ENCODE results near the gene CHAMP1.

DNA sequence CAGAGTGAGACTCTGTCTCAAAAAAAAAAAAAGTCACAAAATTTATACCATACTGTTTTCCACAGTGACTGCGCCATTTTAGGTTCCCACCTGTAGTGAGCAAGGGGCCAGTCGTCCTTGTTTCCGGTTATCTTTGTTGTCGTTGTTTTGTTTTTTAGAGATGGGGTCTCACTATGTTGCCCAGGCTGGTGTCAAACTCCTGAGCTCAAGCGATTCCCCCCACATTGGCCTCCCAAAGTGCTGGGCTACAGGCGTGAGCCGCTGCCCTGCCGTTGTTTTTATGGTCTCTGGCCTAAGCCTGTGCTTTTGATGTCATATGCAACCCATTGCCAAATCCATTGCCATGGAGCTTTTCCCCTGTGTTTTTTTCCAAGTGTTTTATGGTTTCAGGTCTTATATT lies 29.6 kb upstream of the CHAMP1 start:
- TF ChIP-seq, protein P1, sequence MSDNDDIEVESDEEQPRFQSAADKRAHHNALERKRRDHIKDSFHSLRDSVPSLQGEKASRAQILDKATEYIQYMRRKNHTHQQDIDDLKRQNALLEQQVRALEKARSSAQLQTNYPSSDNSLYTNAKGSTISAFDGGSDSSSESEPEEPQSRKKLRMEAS (IDR thresholded peaks at IDR 0.05), result no peak
- TF ChIP-seq CHD2 (IDR thresholded peaks at IDR 0.05; ENCODE audit: low read length) (no peak), ZNF274 (IDR thresholded peaks at IDR 0.05; ENCODE audit: borderline replicate concordance, extremely low read depth, low read length) (no peak), POLR2A (IDR thresholded peaks at IDR 0.05; ENCODE audit: control extremely low read depth in 1 of 2, low read depth in 2 of 2, low read length in 2 of 2) (no peak), POLR2AphosphoS5 (IDR thresholded peaks at IDR 0.05; ENCODE audit: low read depth, low read length) (no peak), SIN3A (conservative IDR thresholded peaks at IDR 0.05 in 1 of 2, IDR thresholded peaks at IDR 0.05 in 1 of 2; ENCODE audit: low read depth in 1 of 2, low read length in 2 of 2) (no peak), EP300 (IDR thresholded peaks at IDR 0.05; ENCODE audit: borderline replicate concordance in 1 of 2, low read depth in 2 of 2, low read length in 2 of 2) (no peak), CBX8 (IDR thresholded peaks at IDR 0.05; ENCODE audit: borderline replicate concordance, low read depth, low read length) (no peak), JUND (IDR thresholded peaks at IDR 0.05; ENCODE audit: low read length) (no peak), BCL11A (IDR thresholded peaks at IDR 0.05; ENCODE audit: low read depth in 2 of 2, low read length in 2 of 2) (no peak), CEBPB (IDR thresholded peaks at IDR 0.05; ENCODE audit: low read depth, low read length) (no peak), NRF1 (IDR thresholded peaks at IDR 0.05; ENCODE audit: low read depth, low read length) (no peak)
- TF ChIP-seq, protein P2, sequence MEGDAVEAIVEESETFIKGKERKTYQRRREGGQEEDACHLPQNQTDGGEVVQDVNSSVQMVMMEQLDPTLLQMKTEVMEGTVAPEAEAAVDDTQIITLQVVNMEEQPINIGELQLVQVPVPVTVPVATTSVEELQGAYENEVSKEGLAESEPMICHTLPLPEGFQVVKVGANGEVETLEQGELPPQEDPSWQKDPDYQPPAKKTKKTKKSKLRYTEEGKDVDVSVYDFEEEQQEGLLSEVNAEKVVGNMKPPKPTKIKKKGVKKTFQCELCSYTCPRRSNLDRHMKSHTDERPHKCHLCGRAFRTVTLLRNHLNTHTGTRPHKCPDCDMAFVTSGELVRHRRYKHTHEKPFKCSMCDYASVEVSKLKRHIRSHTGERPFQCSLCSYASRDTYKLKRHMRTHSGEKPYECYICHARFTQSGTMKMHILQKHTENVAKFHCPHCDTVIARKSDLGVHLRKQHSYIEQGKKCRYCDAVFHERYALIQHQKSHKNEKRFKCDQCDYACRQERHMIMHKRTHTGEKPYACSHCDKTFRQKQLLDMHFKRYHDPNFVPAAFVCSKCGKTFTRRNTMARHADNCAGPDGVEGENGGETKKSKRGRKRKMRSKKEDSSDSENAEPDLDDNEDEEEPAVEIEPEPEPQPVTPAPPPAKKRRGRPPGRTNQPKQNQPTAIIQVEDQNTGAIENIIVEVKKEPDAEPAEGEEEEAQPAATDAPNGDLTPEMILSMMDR (IDR thresholded peaks at IDR 0.05; ENCODE audit: control extremely low read depth in 1 of 3, insufficient read depth in 1 of 3, low read depth in 1 of 3, low read length in 3 of 3), result no peak
